ENCODE results near the gene SPART.

DNA sequence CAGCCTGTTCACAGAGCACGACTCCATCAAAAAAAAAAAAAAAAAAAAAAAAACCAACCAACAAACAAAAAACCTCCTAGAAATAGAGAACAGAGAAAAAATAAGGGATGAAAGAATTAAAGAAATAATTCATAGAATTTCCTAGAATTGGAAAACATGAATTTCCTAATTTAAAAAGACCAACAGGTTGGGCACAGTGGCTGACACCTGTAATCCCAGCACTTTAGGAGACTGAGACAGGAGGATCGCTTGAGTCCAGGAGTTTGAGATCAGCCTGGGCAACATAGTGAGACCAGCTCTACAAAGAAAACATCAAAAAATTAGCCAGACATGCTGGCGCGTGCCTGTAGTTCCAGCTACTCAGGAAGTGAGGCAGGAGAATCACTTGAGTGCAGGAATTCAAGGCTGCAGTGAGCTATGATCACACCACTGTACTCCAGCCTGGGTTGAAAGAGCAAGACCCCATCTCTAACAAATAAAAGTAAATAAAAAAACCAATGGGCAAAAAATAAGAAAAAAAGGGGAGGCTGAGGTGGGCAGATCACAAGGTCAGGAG lies 6.5 kb downstream of the SPART start:
- TF ChIP-seq, protein P1, sequence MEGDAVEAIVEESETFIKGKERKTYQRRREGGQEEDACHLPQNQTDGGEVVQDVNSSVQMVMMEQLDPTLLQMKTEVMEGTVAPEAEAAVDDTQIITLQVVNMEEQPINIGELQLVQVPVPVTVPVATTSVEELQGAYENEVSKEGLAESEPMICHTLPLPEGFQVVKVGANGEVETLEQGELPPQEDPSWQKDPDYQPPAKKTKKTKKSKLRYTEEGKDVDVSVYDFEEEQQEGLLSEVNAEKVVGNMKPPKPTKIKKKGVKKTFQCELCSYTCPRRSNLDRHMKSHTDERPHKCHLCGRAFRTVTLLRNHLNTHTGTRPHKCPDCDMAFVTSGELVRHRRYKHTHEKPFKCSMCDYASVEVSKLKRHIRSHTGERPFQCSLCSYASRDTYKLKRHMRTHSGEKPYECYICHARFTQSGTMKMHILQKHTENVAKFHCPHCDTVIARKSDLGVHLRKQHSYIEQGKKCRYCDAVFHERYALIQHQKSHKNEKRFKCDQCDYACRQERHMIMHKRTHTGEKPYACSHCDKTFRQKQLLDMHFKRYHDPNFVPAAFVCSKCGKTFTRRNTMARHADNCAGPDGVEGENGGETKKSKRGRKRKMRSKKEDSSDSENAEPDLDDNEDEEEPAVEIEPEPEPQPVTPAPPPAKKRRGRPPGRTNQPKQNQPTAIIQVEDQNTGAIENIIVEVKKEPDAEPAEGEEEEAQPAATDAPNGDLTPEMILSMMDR (conservative IDR thresholded peaks at IDR 0.05; ENCODE audit: low read depth, low read length) = no peak
- no peak for TF ChIP-seq EZH2 (IDR thresholded peaks at IDR 0.05; ENCODE audit: low read length, unreplicated experiment)
- TF ChIP-seq EZH2phosphoT487 (IDR thresholded peaks at IDR 0.05; ENCODE audit: borderline replicate concordance, low read length) = no peak

Measured in PC-3 (cell line).